Measurements from ENCODE around the gene NUDT11.
"Not testable (repeated sequence)": the region's sequence is repeated elsewhere in the genome, so short reads cannot be mapped to it uniquely, and the experiment has no call there.

Gene NUDT11

DNA sequence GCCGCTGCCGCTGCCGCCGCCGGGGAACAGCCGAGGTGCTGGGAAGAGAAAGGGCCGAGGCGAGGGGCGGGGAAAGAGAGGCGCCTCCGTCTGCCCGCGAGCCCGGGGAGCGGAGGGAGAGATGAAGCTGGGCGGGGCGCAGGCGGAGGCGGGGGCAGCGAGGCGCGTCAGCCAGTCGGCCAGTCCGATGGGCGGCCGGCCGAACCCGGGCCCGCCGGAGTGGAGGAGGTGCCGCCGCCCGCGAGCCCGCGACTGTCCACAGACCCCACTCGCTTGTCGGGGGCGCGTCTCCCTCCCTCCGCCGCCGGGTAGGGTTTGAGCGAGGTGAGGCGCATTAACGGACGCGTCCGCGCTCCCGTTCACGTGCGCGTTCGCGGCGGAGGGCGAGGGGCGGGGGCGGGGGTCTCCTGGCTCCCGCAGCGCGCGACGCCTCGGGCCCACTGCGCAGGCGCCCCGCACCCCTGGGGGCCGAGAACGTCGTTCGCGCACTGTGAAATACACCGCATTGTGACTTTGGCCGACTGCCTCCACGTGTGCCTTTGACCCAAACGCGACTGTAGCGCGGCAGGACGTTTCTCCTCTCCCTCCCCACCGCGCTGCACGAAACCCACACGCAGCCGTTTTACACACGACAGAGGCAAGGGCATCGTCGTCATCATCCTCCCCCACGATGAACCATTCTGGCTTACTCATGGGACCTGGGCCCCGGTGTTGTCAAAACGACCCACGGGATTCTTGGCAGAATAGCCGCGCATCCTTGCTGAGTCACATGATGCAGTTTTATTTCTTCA, at the start of gene NUDT11:
TSS of gene NUDT11 (minus strand) at position 92 of the 791 bp plus-strand sequence. CDS start 148 bp downstream, outside the sequence.
- peak; percentile 71 for DNase-seq

DNA sequence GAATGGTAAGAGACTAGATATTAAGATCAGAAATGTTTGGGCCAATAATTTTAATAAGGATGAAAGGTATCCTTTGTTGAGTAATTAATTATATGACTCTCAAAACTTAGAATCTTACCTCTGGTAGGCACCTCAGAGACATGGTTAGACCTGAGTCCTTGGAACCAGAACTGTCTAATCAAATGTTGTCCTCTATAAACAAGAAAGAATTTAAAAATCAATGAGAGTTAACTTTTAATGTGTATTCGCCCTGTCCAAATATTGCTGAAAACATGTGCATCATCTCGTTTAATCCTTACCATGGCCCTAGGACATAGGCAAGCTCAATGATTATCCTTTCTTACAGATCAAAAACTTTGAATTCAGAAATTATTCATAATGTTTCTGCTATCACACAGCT, 24.0 kb upstream of the NUDT11 start:
- no peak for DNase-seq

- not testable (repeated sequence) for DNase-seq
These were observed 22.7 kb upstream of the NUDT11 start for GRCh38 chrX:51519131-51519530.

DNA sequence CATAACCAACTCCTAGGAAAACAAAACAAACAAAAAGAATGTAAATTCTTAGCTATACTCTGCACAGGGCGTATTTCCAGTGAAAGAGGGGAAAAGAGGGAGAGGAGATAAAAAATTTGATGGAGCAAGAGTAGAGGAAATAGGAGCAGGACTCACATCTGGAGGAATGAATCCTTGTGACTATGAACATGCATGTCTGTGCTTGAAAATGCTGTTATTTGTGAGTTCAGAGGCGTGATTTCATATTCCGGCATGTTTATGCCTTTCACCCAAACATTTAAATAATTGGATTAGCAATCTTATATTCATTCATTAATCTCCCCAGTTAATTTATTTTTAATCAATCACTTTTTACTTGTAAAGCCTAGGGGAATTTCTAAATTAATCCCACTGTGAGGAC, 11.2 kb upstream of the NUDT11 start:
- DNase-seq: no peak

DNA sequence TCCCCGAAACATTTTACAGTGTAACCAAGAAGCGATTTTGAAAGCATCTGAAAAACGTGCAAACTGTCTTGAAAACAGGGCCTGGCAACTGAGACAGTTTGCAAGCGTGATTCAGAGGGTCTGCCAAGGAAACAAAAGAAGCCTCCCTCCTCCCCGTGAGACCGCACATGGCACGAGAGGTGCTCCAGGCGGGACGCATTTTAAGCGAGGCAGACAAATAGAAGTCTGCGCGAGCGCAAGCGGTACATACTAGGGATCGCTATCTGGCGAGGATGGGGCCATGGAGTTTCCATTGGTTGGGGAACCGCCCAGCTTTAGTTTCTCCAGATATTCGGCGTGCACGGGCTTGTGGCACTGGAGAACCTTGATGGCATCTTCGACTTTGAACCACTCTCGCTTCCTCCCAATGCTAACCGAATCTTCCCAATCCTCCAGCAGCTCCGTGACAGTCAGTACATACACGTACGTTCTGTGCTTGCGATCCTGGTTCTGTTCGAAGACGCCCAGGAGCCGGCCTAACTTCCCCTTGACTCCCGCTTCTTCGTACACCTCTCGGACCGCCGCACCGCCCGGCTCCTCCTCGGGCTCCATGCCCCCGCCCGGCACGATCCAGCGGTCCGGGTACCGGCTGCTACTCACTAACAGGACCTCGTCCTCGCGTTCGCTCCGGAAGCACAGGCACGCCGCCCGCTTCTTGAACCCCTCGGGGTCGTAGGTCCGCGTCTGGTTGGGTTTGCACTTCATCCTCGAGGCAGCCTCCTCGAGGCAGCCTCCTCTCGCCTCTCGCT, 497 bp downstream of the NUDT11 start:
- DNase-seq: peak; percentile 49

DNA sequence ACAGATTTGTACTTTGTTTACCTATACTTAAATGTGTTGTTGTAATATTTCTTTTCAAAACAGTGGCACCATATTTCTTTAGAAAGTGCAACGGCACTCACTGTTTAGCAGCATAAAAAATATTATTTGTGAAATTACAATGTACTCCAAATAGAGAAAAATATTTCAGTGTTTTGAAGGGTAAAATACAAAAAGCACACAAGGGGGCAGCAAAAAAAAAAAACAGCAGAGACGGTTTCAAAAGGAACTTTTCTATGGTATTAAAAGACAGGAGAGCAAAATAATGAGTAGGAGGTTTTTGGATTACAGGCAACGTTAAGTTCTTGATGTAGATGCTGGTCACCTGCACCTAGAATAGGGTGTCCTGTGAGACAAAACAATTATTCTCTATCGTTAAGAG, 2.0 kb downstream of the NUDT11 start:
- no peak for DNase-seq

GRCh38 chrX:51487960-51488267, 8.5 kb downstream of the NUDT11 start:
- no peak for DNase-seq

DNA sequence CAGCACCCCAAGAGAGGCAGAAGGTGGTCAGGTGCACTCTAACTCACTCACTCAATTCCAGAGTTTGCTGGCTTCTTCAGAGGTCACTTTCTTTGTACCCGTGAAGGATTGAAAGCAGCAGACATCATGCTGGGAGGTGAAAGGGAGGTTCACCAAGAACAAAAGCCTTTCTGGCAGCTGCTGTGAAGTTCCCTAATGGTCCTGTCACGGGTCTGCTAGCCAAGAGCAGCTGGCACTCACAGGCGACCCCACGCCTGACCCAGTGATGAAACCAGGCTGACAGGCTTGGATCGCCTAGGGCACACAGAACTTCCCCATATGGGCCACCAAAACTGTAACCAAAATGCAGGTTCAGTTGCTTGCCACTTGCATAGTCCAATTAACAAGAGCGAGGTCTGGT, 11.8 kb downstream of the NUDT11 start:
- no peak for DNase-seq

GRCh38 chrX:51482411-51482810, 14.0 kb downstream of the NUDT11 start:
- DNase-seq: not testable (repeated sequence)

- no peak for DNase-seq
These were observed 19.5 kb downstream of the NUDT11 start for GRCh38 chrX:51476930-51477329.

GRCh38 chrX:51463322-51463721, 33.1 kb downstream of the NUDT11 start:
- no peak for DNase-seq

- DNase-seq: no peak
These were observed 35.0 kb downstream of the NUDT11 start for GRCh38 chrX:51461053-51462044.

GRCh38 chrX:51459125-51459524, 37.3 kb downstream of the NUDT11 start:
- no peak for DNase-seq

- DNase-seq: no peak
These were observed 39.6 kb downstream of the NUDT11 start for GRCh38 chrX:51456814-51457213.

GRCh38 chrX:51456246-51456645, 40.1 kb downstream of the NUDT11 start:
- DNase-seq: no peak

- no peak for DNase-seq
These were observed 56.0 kb downstream of the NUDT11 start for GRCh38 chrX:51440365-51440764.
